T-helper 2 cell (primary cell): Measurements from ENCODE around the gene WLS.

ENCODE experiments used
- DNase-seq, 5 experiments: peaks; one replicate each; pipeline versions ENCODE4 v3.0.0 to v3.0.0-alpha.2; 2012 to 2022

Gene WLS

DNA sequence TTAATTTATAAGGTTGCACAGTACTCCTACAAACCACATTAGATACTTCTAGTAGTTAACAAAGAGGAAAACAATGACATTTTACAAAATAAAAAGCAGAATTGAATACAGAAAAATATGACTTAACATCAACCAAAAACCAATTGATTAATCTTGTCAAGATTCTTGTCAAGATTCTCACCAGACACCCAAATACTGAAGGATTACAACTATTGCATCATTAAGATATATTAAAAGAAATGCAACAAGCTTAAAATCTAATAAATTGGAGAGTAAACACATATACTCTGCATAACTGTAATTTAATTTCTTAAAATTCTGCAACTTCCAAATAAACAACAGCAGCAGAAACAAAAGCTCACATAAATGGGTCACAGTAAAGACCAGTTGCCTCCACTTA lies 4.7 kb downstream of the WLS start:
- no peak for DNase-seq

GRCh38 chr1:68225781-68226180 lies 6.5 kb downstream of the WLS start:
- no peak for DNase-seq

DNA sequence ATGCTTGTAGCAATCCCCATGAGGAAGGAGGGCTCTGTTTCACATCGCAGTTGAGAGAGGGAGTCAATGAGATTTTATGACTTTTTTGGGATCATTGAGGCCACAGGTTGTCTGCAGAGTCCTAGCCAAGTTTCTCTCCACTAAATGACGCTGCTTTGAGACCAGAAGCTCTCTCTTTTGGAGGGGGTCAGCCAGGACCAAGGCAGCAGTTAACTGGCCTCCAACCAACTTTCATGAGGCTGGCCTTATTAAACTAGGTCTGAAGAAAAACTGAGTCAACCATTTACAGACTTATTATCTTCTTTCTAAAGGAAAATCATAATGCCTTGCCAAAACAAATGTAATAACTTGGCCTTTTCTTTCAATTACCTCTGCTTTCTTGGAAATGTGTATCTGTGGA lies 8.6 kb downstream of the WLS start:
- DNase-seq = no peak

GRCh38 chr1:68221980-68222373 lies 10.3 kb downstream of the WLS start:
- no peak for DNase-seq

GRCh38 chr1:68221001-68221979 lies 11.0 kb downstream of the WLS start:
- DNase-seq = no peak

- no peak for DNase-seq
Observed at GRCh38 chr1:68220420-68220819, 11.9 kb downstream of the WLS start.

- DNase-seq = no peak
Observed at GRCh38 chr1:68218490-68218889, 13.8 kb downstream of the WLS start.

- DNase-seq = no peak
Observed at GRCh38 chr1:68217618-68218017, 14.7 kb downstream of the WLS start.

- no peak for DNase-seq
Observed at GRCh38 chr1:68217060-68217554, 15.2 kb downstream of the WLS start.

DNA sequence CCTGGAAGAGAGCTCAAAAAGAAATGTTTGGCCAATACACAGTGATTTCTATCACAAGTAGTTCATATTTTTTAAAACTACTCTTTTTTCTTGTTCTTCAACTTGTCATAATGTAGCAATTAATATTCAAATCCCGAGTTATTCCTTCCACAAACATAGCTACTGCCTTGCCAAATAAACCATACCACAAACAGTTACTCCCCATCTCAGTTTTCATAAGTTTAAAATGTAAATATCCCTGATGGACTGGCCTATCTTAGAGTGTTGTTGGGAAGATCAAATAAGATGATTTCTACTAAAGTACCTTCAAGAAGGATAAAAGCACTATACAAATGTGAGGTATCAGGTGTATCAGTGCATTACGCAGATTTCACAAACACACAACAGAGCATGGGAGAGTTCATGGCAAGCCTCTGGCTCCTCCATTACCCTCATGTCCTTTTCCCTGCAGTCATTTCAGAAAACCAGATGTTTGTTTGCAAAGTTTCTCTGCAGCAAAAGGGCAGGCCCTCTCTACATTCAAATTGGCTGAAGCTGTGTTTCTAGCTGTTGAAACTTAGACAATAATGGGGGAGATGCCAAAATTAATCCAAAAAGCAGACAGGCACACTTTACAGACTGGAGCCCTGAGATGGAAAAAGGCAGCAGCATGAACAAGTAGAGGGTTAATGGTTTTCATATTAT lies 16.1 kb downstream of the WLS start:
- no peak for DNase-seq

- DNase-seq = no peak
Observed at GRCh38 chr1:68213843-68214242, 18.5 kb downstream of the WLS start.

DNA sequence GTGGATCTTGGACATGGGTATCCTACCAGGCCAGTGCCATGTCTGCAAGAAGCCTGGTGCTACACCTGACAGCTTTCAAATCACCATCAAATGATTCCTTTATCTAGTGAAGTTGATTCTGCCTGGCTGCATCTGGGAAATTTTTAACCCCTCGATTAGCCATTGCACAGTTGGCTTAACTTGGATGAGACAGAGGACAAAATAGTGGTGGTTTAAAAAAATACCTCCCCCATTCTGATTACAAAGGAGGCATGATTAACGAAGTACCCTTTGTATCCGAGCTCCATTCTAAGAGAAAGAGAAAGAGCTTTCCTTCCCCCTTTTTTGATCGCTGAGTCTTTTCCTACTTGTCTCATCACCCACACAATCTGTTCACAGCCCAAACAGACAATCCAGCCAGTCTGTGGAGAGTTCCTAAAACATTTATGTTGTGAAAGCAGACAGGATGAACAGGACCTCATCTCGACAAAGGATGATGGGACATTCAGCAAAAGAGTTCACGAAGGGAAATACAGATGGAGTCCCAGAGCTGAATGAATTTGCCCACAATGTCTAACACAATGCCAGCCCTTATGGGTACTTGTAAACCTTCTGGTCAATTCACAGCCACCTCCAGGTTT lies 20.5 kb downstream of the WLS start:
- no peak for DNase-seq

- no peak for DNase-seq
Observed at GRCh38 chr1:68210829-68211228, 21.5 kb downstream of the WLS start.

DNA sequence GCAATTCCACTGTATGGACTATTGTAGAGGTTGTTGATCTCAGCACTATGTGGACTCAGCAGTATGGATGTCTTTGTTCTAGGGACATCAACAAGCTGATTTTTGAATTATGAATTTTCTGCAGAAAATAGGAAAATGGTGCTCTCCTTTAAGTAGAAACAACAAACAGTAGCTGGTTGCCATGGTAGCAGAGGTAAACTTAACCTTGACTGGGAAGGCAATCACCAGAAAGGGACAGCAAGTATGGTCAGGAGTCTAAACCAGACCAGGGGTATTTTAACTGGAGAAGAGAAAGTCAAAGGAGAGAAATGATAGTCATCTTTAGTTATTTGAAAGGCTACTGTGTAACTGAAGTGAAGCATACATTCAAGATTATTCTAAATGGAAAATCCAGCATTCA lies 22.3 kb downstream of the WLS start:
- DNase-seq = no peak

- no peak for DNase-seq
Observed at GRCh38 chr1:68206848-68207689, 25.3 kb downstream of the WLS start.

GRCh38 chr1:68205794-68206358 lies 26.4 kb downstream of the WLS start:
- DNase-seq = no peak

DNA sequence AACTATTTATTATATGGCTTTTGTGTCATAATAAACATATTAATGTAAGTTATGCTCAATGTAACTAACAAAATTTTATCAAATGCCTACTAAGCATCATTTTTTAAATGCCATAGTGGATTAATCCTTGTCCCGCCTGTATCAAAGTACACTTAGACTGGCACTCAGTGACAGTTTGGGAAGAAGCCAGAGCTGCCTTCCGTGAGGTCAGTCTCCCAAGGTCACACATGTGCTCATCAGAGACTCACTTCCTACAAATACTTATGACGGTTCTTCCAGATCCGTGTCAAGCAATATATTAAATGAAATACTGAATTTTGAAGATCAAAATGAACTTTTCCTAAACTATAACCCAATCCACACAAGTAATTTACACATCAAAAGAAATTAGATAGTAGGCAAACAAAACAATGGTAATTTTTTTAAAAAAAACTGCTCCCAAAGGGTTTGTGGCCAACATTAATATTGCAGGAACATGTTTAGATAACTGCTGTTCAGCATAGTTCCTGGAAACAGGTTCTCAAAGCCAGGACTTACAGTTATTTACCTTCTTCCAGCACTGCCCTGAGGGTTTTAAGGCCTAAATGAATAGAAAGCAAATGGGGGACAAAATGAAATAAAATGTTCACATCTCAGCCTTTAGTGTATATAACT lies 27.2 kb downstream of the WLS start:
- DNase-seq = no peak

DNA sequence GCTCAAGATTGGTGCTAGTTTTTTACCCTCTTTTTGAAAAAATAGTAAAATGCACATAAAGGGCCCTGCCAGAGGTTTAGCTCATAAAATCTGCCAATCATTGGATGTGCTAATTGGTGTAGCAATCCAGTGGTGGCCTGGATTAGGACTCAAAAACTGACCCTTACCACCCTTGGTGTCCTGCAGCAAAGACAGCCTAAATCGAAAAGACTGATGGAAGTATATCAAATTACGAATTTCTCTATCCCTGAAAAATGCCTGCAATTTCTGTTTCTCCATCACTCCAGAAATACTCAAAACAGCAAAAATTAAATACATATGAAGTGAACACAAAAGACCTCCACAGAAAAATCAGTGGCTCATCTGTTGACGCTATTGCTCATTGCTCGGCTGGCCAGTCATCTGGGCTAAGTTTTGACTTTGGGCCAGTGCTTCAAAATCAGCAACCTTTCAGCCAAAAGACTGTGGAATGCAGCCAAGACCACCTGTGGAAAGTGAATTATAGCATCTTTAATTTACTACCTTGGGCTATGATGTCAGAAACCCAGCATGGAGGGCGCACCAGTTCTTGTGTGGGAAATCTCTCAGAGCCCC lies 30.0 kb downstream of the WLS start:
- DNase-seq = no peak

GRCh38 chr1:68201546-68202238 lies 30.6 kb downstream of the WLS start:
- DNase-seq = no peak

DNA sequence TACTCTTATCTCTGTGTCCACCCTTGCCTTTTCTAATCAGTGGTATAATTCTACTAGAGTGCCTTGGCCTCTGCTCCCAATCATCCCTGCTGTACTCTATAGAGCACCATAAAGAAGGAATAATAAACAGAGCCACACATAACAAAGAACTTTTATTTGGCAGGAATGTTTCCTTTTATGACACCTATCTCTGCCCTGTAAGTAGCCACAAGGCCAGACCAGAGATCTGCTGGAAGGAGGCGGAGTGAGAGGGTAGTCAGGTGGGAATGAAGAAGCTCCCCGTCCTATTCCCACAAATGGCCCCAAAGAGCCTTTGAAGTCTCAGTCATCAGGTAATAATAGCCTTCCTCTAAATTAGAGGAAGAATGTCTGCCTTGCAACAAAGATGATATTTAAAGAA lies 32.7 kb downstream of the WLS start:
- no peak for DNase-seq

- DNase-seq = no peak
Observed at GRCh38 chr1:68198752-68199151, 33.6 kb downstream of the WLS start.
